Activated T-helper 1 cell treated with anti-CD3 and anti-CD28 coated beads, Interleukin-2, amount 50 U/mL, for 16 hours (primary cell): ENCODE data around the gene PNPLA3.

Experiments
- DNase-seq, 2 donors: peaks; one replicate each; pipeline ENCODE4 v3.0.0-alpha.2; 2020; ENCODE audit warnings: low read depth in 1 of 2, low spot score in 1 of 2

PNPLA3 gene

DNA sequence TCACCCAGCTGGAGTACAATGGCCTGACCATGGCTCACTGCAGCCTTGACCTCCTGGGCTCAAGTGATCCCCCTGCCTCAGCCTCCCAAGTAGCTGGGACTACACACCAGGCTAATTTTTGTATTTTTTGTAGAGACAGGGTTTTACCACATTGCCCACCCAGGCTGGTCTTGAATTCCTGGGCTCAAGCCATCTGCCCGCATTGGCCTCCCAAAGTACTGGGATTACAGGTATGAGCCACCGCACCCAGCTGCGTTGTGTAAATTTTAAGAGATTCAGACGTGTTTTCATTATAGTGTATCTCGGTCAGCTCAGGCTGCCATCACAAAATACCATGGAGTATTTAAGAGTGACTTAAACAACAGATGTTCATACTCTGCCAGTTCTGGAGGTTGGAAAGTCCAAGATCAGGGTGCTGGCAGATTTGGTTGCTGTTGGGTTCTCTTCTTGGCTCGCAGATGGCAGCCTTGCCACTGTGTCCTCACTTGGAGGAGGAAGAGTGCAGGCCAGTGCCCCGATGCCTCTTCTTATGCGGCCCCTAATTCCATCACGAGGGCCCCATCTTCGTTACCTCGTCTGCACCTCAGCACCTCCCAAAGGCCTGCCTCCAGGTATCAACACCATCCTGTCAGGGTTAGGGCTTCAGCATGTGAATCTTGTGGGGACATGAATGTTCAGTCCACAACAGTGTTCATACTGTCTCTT lies 67.9 kb downstream of the PNPLA3 start:
- DNase-seq: no peak

- no peak for DNase-seq
Observed at GRCh38 chr22:43992331-43992821, 68.8 kb downstream of the PNPLA3 start.

DNA sequence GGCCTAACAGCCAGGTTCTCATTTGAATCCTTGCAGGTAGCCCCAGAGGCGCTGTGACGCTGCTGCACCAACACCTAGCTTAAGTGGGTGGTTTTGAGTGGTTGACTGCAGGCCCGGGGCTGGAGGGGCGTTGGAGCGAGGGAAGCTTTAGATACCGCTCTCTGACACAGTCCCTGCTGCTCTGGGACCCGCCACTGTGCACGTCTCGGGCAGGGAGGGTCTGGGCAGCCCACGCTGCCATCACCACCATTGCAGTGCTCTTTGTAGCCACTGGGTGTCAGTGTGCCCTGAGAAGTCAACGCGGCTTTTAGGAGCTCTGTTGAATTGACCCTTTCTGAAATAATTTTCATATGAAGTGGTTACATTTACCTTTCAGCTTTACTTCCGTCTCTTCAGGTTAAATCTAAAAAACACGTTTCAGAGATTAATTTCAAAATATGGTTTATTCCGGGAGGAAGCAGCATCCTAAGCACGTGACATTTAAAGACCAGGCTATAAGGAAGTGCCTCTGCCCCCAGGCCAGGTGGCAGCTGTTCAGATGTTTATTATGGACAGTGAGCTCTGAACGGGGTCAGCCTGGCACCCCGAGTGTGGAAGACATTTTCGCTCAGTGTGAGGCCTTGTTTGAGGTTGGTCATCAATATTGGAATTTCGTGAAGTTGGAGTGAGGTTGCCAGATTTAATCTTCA lies 69.6 kb downstream of the PNPLA3 start:
- peak; percentile 18 to 33 for DNase-seq

- no peak for DNase-seq
Observed at GRCh38 chr22:43994006-43994405, 70.4 kb downstream of the PNPLA3 start.

- DNase-seq: no peak
Observed at GRCh38 chr22:43994416-43994815, 70.8 kb downstream of the PNPLA3 start.

DNA sequence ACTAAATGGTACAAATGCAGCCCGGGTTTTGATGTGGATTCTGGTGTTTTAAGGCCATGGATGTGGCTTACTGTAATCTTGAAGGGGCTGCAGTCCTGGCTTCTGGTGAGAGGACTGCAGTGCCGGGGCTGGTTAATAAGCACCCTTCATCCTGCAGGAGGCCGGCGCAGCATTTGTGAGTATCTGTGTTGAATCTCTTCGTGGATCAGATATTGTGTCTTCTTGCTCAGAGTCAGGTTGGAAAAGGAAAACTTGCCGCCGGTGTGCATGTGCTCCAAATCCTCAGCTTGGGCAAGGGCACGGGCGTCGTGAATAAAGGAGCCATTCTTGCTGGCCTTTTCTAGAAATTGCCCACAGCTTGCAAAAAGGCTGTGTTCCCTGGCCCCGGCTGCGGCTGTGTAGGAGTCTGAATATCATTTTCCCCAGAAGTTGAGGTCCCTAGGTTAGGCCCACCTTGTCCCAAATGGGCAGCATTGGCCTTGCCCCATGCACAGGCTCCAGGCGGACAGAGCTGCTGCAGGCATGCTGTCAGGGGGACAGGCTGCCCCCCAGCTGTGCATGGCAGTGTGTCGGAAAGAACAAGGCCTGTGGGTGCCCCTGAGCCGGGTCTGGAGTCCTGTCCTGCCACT lies 71.6 kb downstream of the PNPLA3 start:
- DNase-seq: no peak

GRCh38 chr22:43995798-43996169 lies 72.2 kb downstream of the PNPLA3 start:
- DNase-seq: no peak

GRCh38 chr22:43996170-43996980 lies 72.8 kb downstream of the PNPLA3 start:
- peak; percentile 43 to 48 for DNase-seq

GRCh38 chr22:43996981-43997265 lies 73.3 kb downstream of the PNPLA3 start:
- DNase-seq: no peak
